HepG2 (cell line): Measurements from ENCODE around the gene LDB3. TPM values are rescaled to one million over a fixed set of nuclear protein-coding genes. Genes with fewer than 3 reads are reported as not detected.

ENCODE experiments used
- ATAC-seq: fragments of 200-7000 bp; cut with Tn5 transposase; 3 replicates; pipeline ENCODE4 v1.9.1; 2020; ENCODE audit warnings: mild to moderate bottlenecking, moderate library complexity
- BruUV-seq: library from RNA; stranded (reverse); fragments of 400-500 nt; replicated peaks from 2 replicates; lab custom pipeline; 2021; lab: Mats Ljungman, UMichigan
- CTCF ChIA-PET: fragments of 300-600 bp; formaldehyde crosslinking; extraction: SDS; loops from one replicate; lab custom pipeline; 2021; ENCODE audit warnings: low total read pairs, inconsistent platforms, low intra/inter-chr PET ratio; lab: Yijun Ruan, JAX
- POLR2A ChIA-PET: fragments of 350-600 bp; sonication (Branson Sonifier 250); formaldehyde crosslinking; loops from one replicate; lab custom pipeline; 2020; ENCODE audit warnings: antibody characterized with exemption, inconsistent platforms; lab: Yijun Ruan, JAX
- DNase-seq: peaks from one replicate; pipeline ENCODE4 v3.0.0-alpha.2; 2015; ENCODE audit warnings: low spot score
- FAIRE-seq: peaks from 3 replicates; lab custom pipeline; 2011; peaks lifted over from hg19 to GRCh38; lab: Jason Lieb, UNC
- H2AFZ ChIP-seq: one replicate; pipeline ENCODE4 v1.6.1; 2011; ENCODE audit warnings: low read length, inconsistent platforms
- H3K27ac ChIP-seq: fragments of 300-600 bp; 3 replicates; pipeline ENCODE4 v1.8.0; 2011; ENCODE audit warnings: mixed run types, mild to moderate bottlenecking, mixed read lengths, low read length, inconsistent platforms; ENCODE audit not compliant: insufficient read depth; ENCODE audit errors: extremely low read length
- H3K27me3 ChIP-seq, 2 experiments: fragments of 200-600 bp in 1 of 2; 2 replicates in 1 of 2; 3 replicates in 1 of 2; pipeline versions ENCODE4 v1.6.0 to v1.8.0; 2011; ENCODE audit warnings: low read length in 2 of 2, mild to moderate bottlenecking in 2 of 2, moderate library complexity in 2 of 2, inconsistent platforms in 1 of 2; ENCODE audit not compliant: insufficient read depth in 2 of 2, control insufficient read depth in 1 of 2
- H3K36me3 ChIP-seq, 2 experiments: fragments of 200-600 bp in 1 of 2; replicated peaks in 1 of 2; 2 replicates in 1 of 2; 3 replicates in 1 of 2; pipeline versions ENCODE4 v1.5.1 to v1.8.0; 2011; ENCODE audit warnings: low read length in 2 of 2, inconsistent platforms in 1 of 2; ENCODE audit not compliant: insufficient read depth in 2 of 2, control insufficient read depth in 1 of 2
- H3K4me1 ChIP-seq: 2 replicates; pipeline ENCODE4 v1.5.1; 2012; ENCODE audit warnings: low read length, inconsistent platforms; ENCODE audit not compliant: insufficient read depth
- H3K4me2 ChIP-seq: 2 replicates; pipeline ENCODE4 v1.6.0; 2011; ENCODE audit warnings: low read depth, low read length, inconsistent platforms
- H3K4me3 ChIP-seq, 3 experiments: fragments of 200-600 bp in 1 of 3; sonication (generic), shearing (Covaris generic) in 1 of 3; replicated peaks in 1 of 3; 2 replicates each; pipeline ENCODE4 v1.5.1; 2011 to 2016; ENCODE audit warnings: low read length in 3 of 3, inconsistent platforms in 2 of 3, low read depth in 2 of 3, mild to moderate bottlenecking in 2 of 3, control low read depth in 1 of 3, mixed read lengths in 1 of 3; ENCODE audit not compliant: insufficient read depth in 1 of 3
- H3K79me2 ChIP-seq: one replicate; pipeline ENCODE4 v1.6.1; 2011; ENCODE audit warnings: low read length, inconsistent platforms; ENCODE audit not compliant: insufficient read depth
- H3K9ac ChIP-seq: 2 replicates; pipeline ENCODE4 v1.6.0; 2011; ENCODE audit warnings: mild to moderate bottlenecking, low read depth, low read length, inconsistent platforms; ENCODE audit not compliant: insufficient read depth
- H3K9me3 ChIP-seq: 2 replicates; pipeline ENCODE4 v1.5.1; 2012; ENCODE audit warnings: mild to moderate bottlenecking, low read length
- H4K20me1 ChIP-seq: 2 replicates; pipeline ENCODE4 v1.6.0; 2011; ENCODE audit warnings: inconsistent platforms, mild to moderate bottlenecking, low read length, moderate library complexity; ENCODE audit not compliant: insufficient read depth
- ATRX ChIP-seq: sonication (generic); formaldehyde crosslinking; IDR thresholded peaks from 2 replicates; pipeline ENCODE4 v1.4.0; 2020; ENCODE audit warnings: missing genetic modification reagents, borderline replicate concordance
- BRCA1 ChIP-seq: sonication (generic); formaldehyde crosslinking; IDR thresholded peaks from 2 replicates; pipeline ENCODE4 v1.4.0; 2020; ENCODE audit warnings: missing genetic modification reagents
- EHMT2 ChIP-seq: fragments of 200-600 bp; sonication (generic); IDR thresholded peaks from 2 replicates; pipeline ENCODE4 v1.7.0; 2017; ENCODE audit warnings: antibody characterized with exemption, low read depth, low read length, borderline replicate concordance
- HCFC1 ChIP-seq: fragments of 150-350 bp; IDR thresholded peaks from 2 replicates; pipeline ENCODE4 v1.6.1; 2014; ENCODE audit warnings: low read depth, low read length
- MAFF ChIP-seq: IDR thresholded peaks from 2 replicates; pipeline ENCODE4 v1.6.1; 2011; ENCODE audit warnings: low read depth, low read length, improper control_type of control experiment
- NCOR1 ChIP-seq: fragments of 200-600 bp; sonication (generic); IDR thresholded peaks from 2 replicates; pipeline ENCODE4 v1.7.0; 2017; ENCODE audit warnings: antibody characterized with exemption, low read length, borderline replicate concordance
- RELA ChIP-seq: sonication (generic); formaldehyde crosslinking; IDR thresholded peaks from 2 replicates; pipeline ENCODE4 v1.4.0; 2020; ENCODE audit warnings: missing genetic modification reagents
- SMARCE1 ChIP-seq: fragments of 450-650 bp; IDR thresholded peaks from 2 replicates; pipeline ENCODE4 v1.6.1; 2017; ENCODE audit warnings: borderline replicate concordance
- ZNF274 ChIP-seq: sonication (generic); formaldehyde crosslinking; IDR thresholded peaks from 2 replicates; pipeline ENCODE4 v1.5.1; 2020; ENCODE audit warnings: mild to moderate bottlenecking, missing genetic modification reagents
- WGBS: methylation state at CpG from one replicate; pipeline ENCODE4 v1.1.6; 2017; ENCODE audit warnings: low lambda C conversion rate; 5-methylcytosine and 5-hydroxymethylcytosine counted together
- in situ Hi-C: cut with HindIII; loops from 2 replicates; pipeline ENCODE4 v1.10.0; 2017; ENCODE audit warnings: low pct_unique_long_range_greater_than_20kb; ENCODE audit not compliant: extremely low pct_ligation_motif_present
- intact Hi-C: fragments of 100-400 bp; cut with micrococcal nuclease; formaldehyde crosslinking; loops from one replicate; pipeline ENCODE4 v1.10.0; 2022; ENCODE audit not compliant: unreplicated experiment
- polyA plus RNA-seq, 8 experiments: library from polyadenylated mRNA; depleted of rRNA in 3 of 8; stranded (reverse) in 7 of 8; unstranded in 1 of 8; fragments of >200 nt; fragmentation: Illumina TruSeq in 4 of 8; extraction: Trizol in 4 of 8; gene quantifications; 2 replicates each; pipeline versions ENCODE4 v1.2.1 to v1.2.3, GENCODE V29; 2011 to 2016; ENCODE audit warnings: low read depth in 4 of 8, missing spikeins in 1 of 8, mixed read lengths in 1 of 8; ENCODE audit not compliant: insufficient read depth in 1 of 8
- total RNA-seq, 5 experiments: library from RNA; depleted of rRNA; stranded (reverse); fragments of >200 nt; fragmentation: Illumina TruSeq; extraction: Trizol; gene quantifications; 2 replicates each; pipeline ENCODE4 v1.2.3, GENCODE V29; 2016; ENCODE audit warnings: low read depth in 1 of 5
- TF ChIP-seq, protein P1 (sequence below): sonication (generic); formaldehyde crosslinking; IDR thresholded peaks from 2 replicates; pipeline ENCODE4 v1.5.0; 2020; ENCODE audit warnings: mild to moderate bottlenecking, missing genetic modification reagents
- TF ChIP-seq, protein P2 (sequence below): sonication (generic); formaldehyde crosslinking; IDR thresholded peaks from 2 replicates; pipeline ENCODE4 v1.4.0; 2020; ENCODE audit warnings: missing genetic modification reagents, borderline replicate concordance

LDB3 gene
- total and polyA plus RNA-seq, 2 of the 13 experiments (the other 11 are each of a cell fraction or from before 2014, with no cell fraction given) = not detected

DNA sequence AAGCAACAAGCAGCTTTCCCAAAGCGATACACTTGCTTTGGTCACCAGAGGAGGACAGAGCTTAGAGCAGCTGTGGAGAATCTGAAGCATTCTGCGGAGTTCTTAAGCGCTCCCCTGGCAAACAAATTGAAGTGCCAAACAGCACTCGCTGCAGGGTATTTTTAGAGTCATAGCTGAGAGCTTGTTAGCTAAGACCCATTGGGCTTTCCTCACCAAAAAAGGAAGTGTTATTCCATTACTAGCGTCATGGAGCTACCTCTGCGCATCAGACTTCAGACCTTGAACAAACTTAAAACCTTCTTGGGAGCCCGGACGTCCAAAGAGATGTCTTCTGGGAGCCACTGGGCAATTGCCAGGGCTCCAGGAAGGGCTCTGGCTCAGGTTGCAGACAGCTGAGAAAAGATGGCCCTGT is 65.0 kb downstream of the LDB3 start:
- H4K20me1 ChIP-seq = no peaks in the 10 kb centered on the region
- no peak for DNase-seq
- H3K4me2 ChIP-seq = no peak overlapping the region
- H3K9me3 ChIP-seq = no peaks in the 10 kb centered on the region
- BruUV-seq = no TSS peak
- H3K4me3 ChIP-seq = no peak overlapping the region
- no peak for FAIRE-seq
- H3K4me1 ChIP-seq = peaks cover 20% of the 10 kb centered on the region
- TF ChIP-seq NCOR1 (no peak), EHMT2 (no peak), BRCA1 (CRISPR knock-in tag) (no peak), MAFF (no peak), ZNF274 (no peak), ATRX (CRISPR knock-in tag) (no peak), RELA (no peak), HCFC1 (no peak), SMARCE1 (no peak)
- TF ChIP-seq, protein P1, sequence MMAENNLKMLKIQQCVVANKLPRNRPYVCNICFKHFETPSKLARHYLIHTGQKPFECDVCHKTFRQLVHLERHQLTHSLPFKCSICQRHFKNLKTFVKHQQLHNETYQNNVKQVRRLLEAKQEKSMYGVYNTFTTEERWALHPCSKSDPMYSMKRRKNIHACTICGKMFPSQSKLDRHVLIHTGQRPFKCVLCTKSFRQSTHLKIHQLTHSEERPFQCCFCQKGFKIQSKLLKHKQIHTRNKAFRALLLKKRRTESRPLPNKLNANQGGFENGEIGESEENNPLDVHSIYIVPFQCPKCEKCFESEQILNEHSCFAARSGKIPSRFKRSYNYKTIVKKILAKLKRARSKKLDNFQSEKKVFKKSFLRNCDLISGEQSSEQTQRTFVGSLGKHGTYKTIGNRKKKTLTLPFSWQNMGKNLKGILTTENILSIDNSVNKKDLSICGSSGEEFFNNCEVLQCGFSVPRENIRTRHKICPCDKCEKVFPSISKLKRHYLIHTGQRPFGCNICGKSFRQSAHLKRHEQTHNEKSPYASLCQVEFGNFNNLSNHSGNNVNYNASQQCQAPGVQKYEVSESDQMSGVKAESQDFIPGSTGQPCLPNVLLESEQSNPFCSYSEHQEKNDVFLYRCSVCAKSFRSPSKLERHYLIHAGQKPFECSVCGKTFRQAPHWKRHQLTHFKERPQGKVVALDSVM (CRISPR knock-in tag) = no peak
- TF ChIP-seq, protein P2, sequence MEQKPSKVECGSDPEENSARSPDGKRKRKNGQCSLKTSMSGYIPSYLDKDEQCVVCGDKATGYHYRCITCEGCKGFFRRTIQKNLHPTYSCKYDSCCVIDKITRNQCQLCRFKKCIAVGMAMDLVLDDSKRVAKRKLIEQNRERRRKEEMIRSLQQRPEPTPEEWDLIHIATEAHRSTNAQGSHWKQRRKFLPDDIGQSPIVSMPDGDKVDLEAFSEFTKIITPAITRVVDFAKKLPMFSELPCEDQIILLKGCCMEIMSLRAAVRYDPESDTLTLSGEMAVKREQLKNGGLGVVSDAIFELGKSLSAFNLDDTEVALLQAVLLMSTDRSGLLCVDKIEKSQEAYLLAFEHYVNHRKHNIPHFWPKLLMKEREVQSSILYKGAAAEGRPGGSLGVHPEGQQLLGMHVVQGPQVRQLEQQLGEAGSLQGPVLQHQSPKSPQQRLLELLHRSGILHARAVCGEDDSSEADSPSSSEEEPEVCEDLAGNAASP (CRISPR knock-in tag) = no peak
- H3K79me2 ChIP-seq = no peaks in the 10 kb centered on the region
- H3K27me3 ChIP-seq = peaks cover 2 to 23% of the 10 kb centered on the region in 2 experiments; a peak in 2 of 5 replicates
- intact Hi-C loops (no loop called here), in situ Hi-C loops (no loop called here)
- CTCF ChIA-PET = no interaction called here
- no peak overlapping the region for H2AFZ ChIP-seq
- no peaks in the 10 kb centered on the region for H3K36me3 ChIP-seq
- POLR2A ChIA-PET = interaction anchor here (1.0 kb wide), 1 partner anchor 23 kb away, joined by 5 read pairs; the partner anchor contains the start of gene BMPR1A
- ATAC-seq = no peak
- H3K27ac ChIP-seq = no peak overlapping the region
- 64% methylated on average over 8 of the region's 8 CpGs for WGBS
- H3K9ac ChIP-seq = no peak overlapping the region
